ENCODE data around the gene KDM5A.

The KDM5A gene

GRCh38 chr12:256225-256624 is 132.9 kb downstream of the KDM5A start:
- TF ChIP-seq, protein P1, sequence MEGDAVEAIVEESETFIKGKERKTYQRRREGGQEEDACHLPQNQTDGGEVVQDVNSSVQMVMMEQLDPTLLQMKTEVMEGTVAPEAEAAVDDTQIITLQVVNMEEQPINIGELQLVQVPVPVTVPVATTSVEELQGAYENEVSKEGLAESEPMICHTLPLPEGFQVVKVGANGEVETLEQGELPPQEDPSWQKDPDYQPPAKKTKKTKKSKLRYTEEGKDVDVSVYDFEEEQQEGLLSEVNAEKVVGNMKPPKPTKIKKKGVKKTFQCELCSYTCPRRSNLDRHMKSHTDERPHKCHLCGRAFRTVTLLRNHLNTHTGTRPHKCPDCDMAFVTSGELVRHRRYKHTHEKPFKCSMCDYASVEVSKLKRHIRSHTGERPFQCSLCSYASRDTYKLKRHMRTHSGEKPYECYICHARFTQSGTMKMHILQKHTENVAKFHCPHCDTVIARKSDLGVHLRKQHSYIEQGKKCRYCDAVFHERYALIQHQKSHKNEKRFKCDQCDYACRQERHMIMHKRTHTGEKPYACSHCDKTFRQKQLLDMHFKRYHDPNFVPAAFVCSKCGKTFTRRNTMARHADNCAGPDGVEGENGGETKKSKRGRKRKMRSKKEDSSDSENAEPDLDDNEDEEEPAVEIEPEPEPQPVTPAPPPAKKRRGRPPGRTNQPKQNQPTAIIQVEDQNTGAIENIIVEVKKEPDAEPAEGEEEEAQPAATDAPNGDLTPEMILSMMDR (IDR thresholded peaks at IDR 0.05; ENCODE audit: low read depth, low read length), result no peak
- DNase-seq (ENCODE audit: extremely low read depth, low read depth), result no peak

- no peak for DNase-seq (ENCODE audit: extremely low read depth, low read depth)
- TF ChIP-seq, protein P1 (IDR thresholded peaks at IDR 0.05; ENCODE audit: low read depth, low read length), result no peak
These were observed 134.2 kb downstream of the KDM5A start for GRCh38 chr12:254912-255311.

- TF ChIP-seq, protein P1 (IDR thresholded peaks at IDR 0.05; ENCODE audit: low read depth, low read length), result no peak
These were observed 135.1 kb downstream of the KDM5A start for GRCh38 chr12:254039-254438.

DNA sequence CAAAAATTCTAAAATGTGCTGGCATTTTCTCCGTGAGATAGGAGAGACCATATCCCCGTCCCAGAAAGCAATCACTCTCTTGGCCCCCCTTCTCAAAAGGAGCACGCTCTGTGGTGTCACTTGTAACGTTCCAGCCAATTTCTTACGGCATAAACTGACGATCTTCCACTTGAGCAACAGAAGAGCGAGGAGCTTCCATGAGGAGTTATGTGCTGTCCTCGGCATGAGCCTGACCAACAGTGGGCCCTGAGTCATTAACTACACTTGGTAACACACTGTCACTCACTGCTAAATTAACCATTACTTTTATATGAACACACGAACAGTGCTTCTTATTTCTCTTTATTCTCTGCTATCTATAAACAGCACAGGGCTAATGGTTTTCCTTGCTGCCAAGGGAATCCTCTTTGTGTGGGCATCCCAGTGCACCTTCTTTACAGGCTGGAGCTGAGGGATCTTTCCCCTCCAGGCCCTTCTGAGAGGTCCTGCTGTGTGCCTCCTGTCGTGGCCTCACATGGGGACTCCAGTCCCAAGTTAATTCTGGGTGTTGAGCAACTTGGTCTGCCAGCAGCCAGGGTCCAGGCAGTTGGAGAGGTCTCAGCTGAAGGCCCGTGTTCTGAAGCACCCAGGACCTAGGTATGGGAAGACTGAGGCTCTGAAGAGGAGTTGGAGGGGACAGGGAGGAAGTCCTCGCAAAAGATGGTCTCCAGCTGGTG is 135.8 kb downstream of the KDM5A start:
- TF ChIP-seq, protein P1 (IDR thresholded peaks at IDR 0.05; ENCODE audit: low read depth, low read length), result no peak
- DNase-seq (ENCODE audit: extremely low read depth, low read depth), result no peak

More at GRCh38 chr12:254039-254438, 135.1 kb downstream of the KDM5A start:
- no peak for DNase-seq (ENCODE audit: extremely low read depth, low read depth)

DNA sequence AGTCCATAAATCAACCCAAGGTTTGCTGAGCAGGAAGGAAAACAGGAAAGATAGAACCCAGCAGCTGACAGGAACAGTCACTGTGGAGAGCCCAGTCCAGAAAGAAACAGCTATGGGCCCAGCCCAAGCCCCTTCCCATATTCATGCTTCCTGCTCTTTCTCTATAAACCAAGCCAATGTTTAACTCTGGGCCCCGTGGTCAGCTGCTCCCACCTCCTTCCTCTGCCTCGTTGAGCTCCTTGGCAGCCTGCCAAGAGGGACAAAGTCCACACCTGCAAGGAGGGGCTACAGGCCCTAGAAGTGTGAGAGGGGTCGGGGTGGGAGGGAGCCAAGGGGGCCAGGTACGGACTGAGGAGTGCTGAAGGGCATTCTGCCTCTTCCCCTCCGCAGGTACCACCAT is 136.5 kb downstream of the KDM5A start:
- TF ChIP-seq, protein P1 (IDR thresholded peaks at IDR 0.05; ENCODE audit: low read depth, low read length), result no peak
- DNase-seq (ENCODE audit: extremely low read depth, low read depth), result no peak

DNA sequence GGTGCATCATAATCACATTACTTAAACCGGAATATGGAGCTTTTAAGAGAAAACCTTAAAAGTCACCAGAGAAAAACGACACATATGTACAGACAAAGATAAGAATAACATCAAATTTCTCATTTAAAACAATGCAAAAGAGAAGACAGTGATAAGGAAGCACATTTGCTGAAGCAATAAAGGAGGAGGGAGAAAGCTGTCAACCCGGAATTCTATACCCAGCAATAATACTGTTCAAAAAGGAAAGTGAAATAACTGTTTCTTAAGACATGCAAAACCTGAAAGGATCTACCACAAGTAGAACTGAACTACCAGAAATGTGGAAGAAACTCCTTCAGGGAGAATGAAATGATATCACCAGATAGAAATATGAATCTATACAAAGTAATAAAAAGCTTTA is 141.8 kb downstream of the KDM5A start:
- TF ChIP-seq, protein P1 (IDR thresholded peaks at IDR 0.05; ENCODE audit: low read depth, low read length), result no peak
- DNase-seq (ENCODE audit: extremely low read depth, low read depth), result no peak

GRCh38 chr12:243381-243780 is 145.7 kb downstream of the KDM5A start:
- TF ChIP-seq, protein P1 (IDR thresholded peaks at IDR 0.05; ENCODE audit: low read depth, low read length), result no peak
- DNase-seq (ENCODE audit: extremely low read depth, low read depth), result no peak

Data from AG09319 (cell line).